CD14-positive monocyte (primary cell): Measurements from ENCODE around the gene NLRP2B. TPM values are rescaled to one million over a fixed set of nuclear protein-coding genes. Genes with fewer than 3 reads are reported as not detected.

ENCODE experiments used
- DNase-seq, 3 donors: peaks; one replicate each; pipeline ENCODE4 v3.0.0-alpha.2; 2011 to 2022
- H2AFZ ChIP-seq: 2 replicates; pipeline ENCODE4 v1.6.0; 2012; ENCODE audit warnings: mild to moderate bottlenecking, low read depth, low read length, inconsistent platforms; ENCODE audit not compliant: insufficient read depth, poor library complexity, severe bottlenecking
- H3K27ac ChIP-seq, 2 donors: 1 replicate in 1 of 2; 2 replicates in 1 of 2; pipeline ENCODE4 v1.5.1; 2012 to 2013; ENCODE audit warnings: low read length in 2 of 2, control low read depth in 1 of 2, inconsistent platforms in 1 of 2, low read depth in 1 of 2, mild to moderate bottlenecking in 1 of 2
- H3K27me3 ChIP-seq, 2 donors: one replicate each; pipeline versions ENCODE4 v1.6.0 to v1.6.1; 2011 to 2013; ENCODE audit warnings: low read length in 2 of 2; ENCODE audit not compliant: control insufficient read depth in 2 of 2, insufficient read depth in 2 of 2
- H3K36me3 ChIP-seq, 2 donors: replicated peaks in 1 of 2; 1 replicate in 1 of 2; 2 replicates in 1 of 2; pipeline versions ENCODE4 v1.5.1 to v1.6.1; 2012 to 2013; ENCODE audit warnings: low read length in 2 of 2, control low read depth in 1 of 2, inconsistent platforms in 1 of 2, mild to moderate bottlenecking in 1 of 2; ENCODE audit not compliant: insufficient read depth in 2 of 2, control insufficient read depth in 1 of 2
- H3K4me1 ChIP-seq, 2 donors: 1 replicate in 1 of 2; 2 replicates in 1 of 2; pipeline versions ENCODE4 v1.5.1 to v1.6.1; 2012 to 2013; ENCODE audit warnings: low read length in 2 of 2, control low read depth in 1 of 2, inconsistent platforms in 1 of 2, mild to moderate bottlenecking in 1 of 2, moderate library complexity in 1 of 2; ENCODE audit not compliant: insufficient read depth in 2 of 2, control insufficient read depth in 1 of 2
- H3K4me2 ChIP-seq: replicated peaks from 2 replicates; pipeline ENCODE3; 2012; ENCODE audit warnings: low read length, moderate library complexity, mild to moderate bottlenecking; ENCODE audit not compliant: poor library complexity, severe bottlenecking; ENCODE audit errors: extremely low read depth
- H3K4me3 ChIP-seq, 3 experiments: fragments of 200-600 bp in 1 of 3; sonication (generic) in 1 of 3; replicated peaks in 1 of 3; 1 replicate in 2 of 3; 2 replicates in 1 of 3; pipeline ENCODE4 v1.5.1; 2011 to 2013; ENCODE audit warnings: low read length in 3 of 3, mild to moderate bottlenecking in 3 of 3, control low read depth in 2 of 3, low read depth in 2 of 3, inconsistent platforms in 1 of 3, moderate library complexity in 1 of 3
- H3K79me2 ChIP-seq: 2 replicates; pipeline ENCODE4 v1.6.0; 2012; ENCODE audit warnings: mild to moderate bottlenecking, control low read depth, inconsistent platforms, low read length, moderate library complexity; ENCODE audit not compliant: insufficient read depth
- H3K9ac ChIP-seq: 2 replicates; pipeline ENCODE4 v1.6.0; 2017; ENCODE audit warnings: low read length, mild to moderate bottlenecking; ENCODE audit not compliant: insufficient read depth, poor library complexity, severe bottlenecking
- H3K9me3 ChIP-seq, 2 donors: replicated peaks in 1 of 2; 1 replicate in 1 of 2; 2 replicates in 1 of 2; pipeline versions ENCODE4 v1.5.1 to v1.6.1; 2012 to 2013; ENCODE audit warnings: low read length in 2 of 2, control low read depth in 1 of 2; ENCODE audit not compliant: control insufficient read depth in 1 of 2, insufficient read depth in 1 of 2
- H4K20me1 ChIP-seq: 2 replicates; pipeline ENCODE4 v1.6.0; 2012; ENCODE audit warnings: mild to moderate bottlenecking, low read length, control low read depth, moderate library complexity; ENCODE audit not compliant: insufficient read depth
- H3K27ac Mint-ChIP-seq, 7 donors: one replicate each; pipeline ENCODE4 v1.8.0; 2020; ENCODE audit warnings: mild to moderate bottlenecking in 7 of 7, mixed read lengths in 7 of 7, moderate library complexity in 6 of 7, inconsistent platforms in 2 of 7
- H3K27me3 Mint-ChIP-seq, 3 donors: one replicate each; pipeline ENCODE4 v1.8.0; 2021 to 2022; ENCODE audit warnings: low read depth in 3 of 3, mild to moderate bottlenecking in 3 of 3, mixed read lengths in 3 of 3, moderate library complexity in 3 of 3, inconsistent platforms in 1 of 3
- H3K36me3 Mint-ChIP-seq, 2 donors: one replicate each; pipeline ENCODE4 v1.8.0; 2020; ENCODE audit warnings: mixed read lengths in 2 of 2, inconsistent platforms in 1 of 2, mild to moderate bottlenecking in 1 of 2
- H3K4me1 Mint-ChIP-seq: one replicate; pipeline ENCODE4 v1.8.0; 2020; ENCODE audit warnings: mild to moderate bottlenecking, mixed read lengths
- H3K4me3 Mint-ChIP-seq, 2 donors: one replicate each; pipeline ENCODE4 v1.8.0; 2020; ENCODE audit warnings: mild to moderate bottlenecking in 2 of 2, mixed read lengths in 2 of 2, moderate library complexity in 1 of 2
- H3K9me3 Mint-ChIP-seq, 7 donors: one replicate each; pipeline ENCODE4 v1.8.0; 2020 to 2022; ENCODE audit warnings: mixed read lengths in 7 of 7, mild to moderate bottlenecking in 6 of 7, moderate library complexity in 6 of 7, inconsistent platforms in 2 of 7
- CTCF ChIP-seq: fragments of 200-600 bp; IDR thresholded peaks from one replicate; pipeline ENCODE4 v1.8.0; 2022; ENCODE audit warnings: antibody characterized with exemption, mild to moderate bottlenecking
- WGBS: methylation state at CpG from one replicate; pipeline ENCODE4 v1.1.5; 2013; ENCODE audit warnings: missing lambda C conversion rate; ENCODE audit not compliant: insufficient coverage; 5-methylcytosine and 5-hydroxymethylcytosine counted together
- intact Hi-C, 2 donors: fragments of 100-400 bp; cut with micrococcal nuclease; formaldehyde crosslinking; loops; one replicate each; pipeline versions ENCODE4 v1.15.0 to v1.15.1; 2023
- polyA plus RNA-seq, 3 donors: library from polyadenylated mRNA; depleted of rRNA in 1 of 3; unstranded in 2 of 3; stranded (reverse) in 1 of 3; fragments of 300-500 nt in 2 of 3; fragments of >200 nt in 1 of 3; fragmentation: Illumina TruSeq in 2 of 3; gene quantifications; 1 replicate in 2 of 3; 2 replicates in 1 of 3; pipeline ENCODE4 v1.2.3, GENCODE V29; 2012 to 2021

NLRP2B gene
- polyA plus RNA-seq, 3 donors, result not detected

GRCh38 chrX:57667010-57667409 is 13.1 kb downstream of the NLRP2B start:
- H3K4me3 ChIP-seq, result no peak overlapping the region
- Mint-ChIP-seq H3K27ac (no peak overlapping the region), H3K36me3 (no peaks in the 10 kb centered on the region), H3K27me3 (peaks cover 0 to 3% (median 0%) of the 10 kb centered on the region in 3 donors), H3K4me1 (no peaks in the 10 kb centered on the region), H3K9me3 (peaks cover 0 to 9% (median 0%) of the 10 kb centered on the region in 7 donors), H3K4me3 (no peak overlapping the region)
- H3K4me1 ChIP-seq, result no peaks in the 10 kb centered on the region
- no peaks in the 10 kb centered on the region for H4K20me1 ChIP-seq
- no peak overlapping the region for H3K9ac ChIP-seq
- WGBS, result no CpG with 5 or more reads among the region's 1 CpG
- no peak overlapping the region for H2AFZ ChIP-seq
- no peak overlapping the region for H3K27ac ChIP-seq
- no peaks in the 10 kb centered on the region for H3K36me3 ChIP-seq
- no peaks in the 10 kb centered on the region for H3K27me3 ChIP-seq
- H3K79me2 ChIP-seq, result no peaks in the 10 kb centered on the region
- H3K9me3 ChIP-seq, result no peaks in the 10 kb centered on the region
- TF ChIP-seq CTCF, result no peak
- no peak overlapping the region for H3K4me2 ChIP-seq
- no peak for DNase-seq
- intact Hi-C loops, result no loop called here

- Histone ChIP-seq H3K79me2 (no peaks in the 10 kb centered on the region), H3K9me3 (peaks cover 3 to 14% of the 10 kb centered on the region in 2 donors), H3K36me3 (no peaks in the 10 kb centered on the region), H4K20me1 (no peaks in the 10 kb centered on the region), H3K4me1 (no peaks in the 10 kb centered on the region), H3K4me3 (no peak overlapping the region), H3K27ac (no peak overlapping the region), H2AFZ (no peak overlapping the region), H3K27me3 (no peaks in the 10 kb centered on the region), H3K9ac (no peak overlapping the region), H3K4me2 (no peak overlapping the region)
- intact Hi-C loops, result no loop called here
- no peaks in the 10 kb centered on the region for H3K4me1 Mint-ChIP-seq
- WGBS, result no CpG with 5 or more reads among the region's 2 CpGs
- H3K27ac Mint-ChIP-seq, result no peak overlapping the region
- no peak for DNase-seq
- no peaks in the 10 kb centered on the region for H3K36me3 Mint-ChIP-seq
- H3K4me3 Mint-ChIP-seq, result no peak overlapping the region
- H3K27me3 Mint-ChIP-seq, result no peaks in the 10 kb centered on the region
- peaks cover 0 to 12% (median 10%) of the 10 kb centered on the region in 7 donors for H3K9me3 Mint-ChIP-seq
- no peak for TF ChIP-seq CTCF
Observed at GRCh38 chrX:57655065-57655464, 25.0 kb downstream of the NLRP2B start.
